ENCODE measurements around the gene FOXP4.

- TF ChIP-seq, protein P1, sequence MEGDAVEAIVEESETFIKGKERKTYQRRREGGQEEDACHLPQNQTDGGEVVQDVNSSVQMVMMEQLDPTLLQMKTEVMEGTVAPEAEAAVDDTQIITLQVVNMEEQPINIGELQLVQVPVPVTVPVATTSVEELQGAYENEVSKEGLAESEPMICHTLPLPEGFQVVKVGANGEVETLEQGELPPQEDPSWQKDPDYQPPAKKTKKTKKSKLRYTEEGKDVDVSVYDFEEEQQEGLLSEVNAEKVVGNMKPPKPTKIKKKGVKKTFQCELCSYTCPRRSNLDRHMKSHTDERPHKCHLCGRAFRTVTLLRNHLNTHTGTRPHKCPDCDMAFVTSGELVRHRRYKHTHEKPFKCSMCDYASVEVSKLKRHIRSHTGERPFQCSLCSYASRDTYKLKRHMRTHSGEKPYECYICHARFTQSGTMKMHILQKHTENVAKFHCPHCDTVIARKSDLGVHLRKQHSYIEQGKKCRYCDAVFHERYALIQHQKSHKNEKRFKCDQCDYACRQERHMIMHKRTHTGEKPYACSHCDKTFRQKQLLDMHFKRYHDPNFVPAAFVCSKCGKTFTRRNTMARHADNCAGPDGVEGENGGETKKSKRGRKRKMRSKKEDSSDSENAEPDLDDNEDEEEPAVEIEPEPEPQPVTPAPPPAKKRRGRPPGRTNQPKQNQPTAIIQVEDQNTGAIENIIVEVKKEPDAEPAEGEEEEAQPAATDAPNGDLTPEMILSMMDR (conservative IDR thresholded peaks at IDR 0.05) = no peak
- no peak for TF ChIP-seq ZFX (IDR thresholded peaks at IDR 0.05)
Measured at GRCh38 chr6:41575598-41575997, 29.4 kb downstream of the FOXP4 start.
